ENCODE measurements around the gene TNRC18. TPM values are rescaled to one million over a fixed set of nuclear protein-coding genes. Genes with fewer than 3 reads are reported as not detected.

Gene TNRC18
- total and polyA plus RNA-seq, 2 of the 8 experiments (the other 6 are each of a cell fraction or from before 2014, with no cell fraction given) = 1.7 to 8.6 TPM

DNA sequence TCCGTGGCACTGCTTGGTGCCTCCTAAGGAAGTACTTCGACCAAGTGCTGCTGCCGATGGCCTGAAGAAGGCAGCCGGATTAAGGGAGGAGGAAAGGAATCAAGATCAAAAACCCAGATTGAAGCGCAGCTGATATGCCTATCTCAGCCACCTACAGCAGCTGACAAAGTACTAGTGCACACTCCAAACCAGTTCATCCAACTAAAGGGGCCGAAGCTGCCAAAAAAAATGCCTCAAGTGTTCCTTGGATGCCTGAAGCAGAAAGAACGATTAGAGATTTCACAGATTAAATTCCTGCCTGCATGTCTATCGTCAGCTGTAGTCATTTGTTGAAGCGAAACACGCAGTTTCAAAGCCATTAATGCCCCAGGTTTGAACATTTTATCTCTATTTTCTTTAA lies 65.7 kb downstream of the TNRC18 start (continued):
- TF ChIP-seq, protein P1, sequence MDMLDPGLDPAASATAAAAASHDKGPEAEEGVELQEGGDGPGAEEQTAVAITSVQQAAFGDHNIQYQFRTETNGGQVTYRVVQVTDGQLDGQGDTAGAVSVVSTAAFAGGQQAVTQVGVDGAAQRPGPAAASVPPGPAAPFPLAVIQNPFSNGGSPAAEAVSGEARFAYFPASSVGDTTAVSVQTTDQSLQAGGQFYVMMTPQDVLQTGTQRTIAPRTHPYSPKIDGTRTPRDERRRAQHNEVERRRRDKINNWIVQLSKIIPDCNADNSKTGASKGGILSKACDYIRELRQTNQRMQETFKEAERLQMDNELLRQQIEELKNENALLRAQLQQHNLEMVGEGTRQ (IDR thresholded peaks at IDR 0.05; ENCODE audit: low read length) = no peak
- no peak for TF ChIP-seq FOSL1 (IDR thresholded peaks at IDR 0.05; ENCODE audit: insufficient read depth, low read depth, low read length)
- TF ChIP-seq POLR2AphosphoS5 (IDR thresholded peaks at IDR 0.05; ENCODE audit: low read depth, low read length) = no peak
- TF ChIP-seq RNF2 (IDR thresholded peaks at IDR 0.05; ENCODE audit: borderline replicate concordance, low read depth, low read length, missing control alignments, poor library complexity, severe bottlenecking) = no peak
- TF ChIP-seq SP1 (IDR thresholded peaks at IDR 0.05; ENCODE audit: low read depth, low read length) = no peak
- TF ChIP-seq TAF7 (optimal IDR thresholded peaks at IDR 0.05; ENCODE audit: borderline replicate concordance, low read depth, low read length) = no peak
